Breast epithelium (tissue), 4 donors: ENCODE data around the gene CACNA2D3. TPM values are rescaled to one million over a fixed set of nuclear protein-coding genes. Genes with fewer than 3 reads are reported as not detected.

ENCODE experiments used
- DNase-seq, 2 donors: peaks; one replicate each; pipeline ENCODE4 v3.0.0-alpha.2; 2019; ENCODE audit warnings: low spot score in 2 of 2
- H3K27ac ChIP-seq, 2 donors: fragments of 200-600 bp; sonication (generic) in 1 of 2; one replicate each; pipeline ENCODE4 v1.5.1; 2016 to 2019; ENCODE audit warnings: mild to moderate bottlenecking in 1 of 2
- H3K27me3 ChIP-seq, 2 donors: fragments of 200-600 bp; sonication (generic) in 1 of 2; one replicate each; pipeline versions ENCODE4 v1.5.1 to v1.6.0; 2017 to 2019; ENCODE audit warnings: control low read depth in 1 of 2, mild to moderate bottlenecking in 1 of 2
- H3K36me3 ChIP-seq: fragments of 200-600 bp; one replicate; pipeline ENCODE4 v1.5.1; 2019
- H3K4me1 ChIP-seq, 2 donors: fragments of 200-600 bp; sonication (generic); one replicate each; pipeline ENCODE4 v1.5.1; 2016 to 2019; ENCODE audit warnings: control low read depth in 1 of 2
- H3K4me3 ChIP-seq, 3 donors: fragments of 200-600 bp; sonication (generic); 1 replicate in 2 of 3; 2 replicates in 1 of 3; pipeline ENCODE4 v1.5.1; 2016 to 2019; ENCODE audit warnings: mild to moderate bottlenecking in 3 of 3, moderate library complexity in 2 of 3
- H3K9me3 ChIP-seq, 2 donors: fragments of 200-600 bp; sonication (generic) in 1 of 2; one replicate each; pipeline ENCODE4 v1.5.1; 2016 to 2019; ENCODE audit warnings: control low read depth in 1 of 2
- CTCF ChIP-seq, 3 donors: fragments of 450-650 bp; IDR thresholded peaks; one replicate each; pipeline ENCODE4 v1.5.1; 2016 to 2017; ENCODE audit warnings: antibody characterized with exemption in 3 of 3, mild to moderate bottlenecking in 3 of 3, moderate library complexity in 3 of 3
- POLR2A ChIP-seq: fragments of 450-650 bp; IDR thresholded peaks from one replicate; pipeline ENCODE4 v1.6.1; 2016; ENCODE audit warnings: antibody characterized with exemption, mild to moderate bottlenecking, moderate library complexity
- POLR2AphosphoS5 ChIP-seq, 3 donors: sonication (generic); formaldehyde crosslinking; IDR thresholded peaks; one replicate each; pipeline ENCODE4 v1.6.1; 2017; ENCODE audit warnings: antibody characterized with exemption in 3 of 3
- intact Hi-C: fragments of 100-400 bp; cut with DNase I; formaldehyde crosslinking; loops from one replicate; pipeline ENCODE4 v1.15.1; 2023; ENCODE audit warnings: low total_unique reads
- total RNA-seq, 3 donors: library from RNA; depleted of rRNA; stranded (reverse); fragments of >200 nt; gene quantifications; one replicate each; pipeline ENCODE4 v1.1.0, GENCODE V29; 2016

Gene CACNA2D3
- total RNA-seq, 3 donors from 2014 or later = 0.59 to 3.4 (median 2.3) TPM

DNA sequence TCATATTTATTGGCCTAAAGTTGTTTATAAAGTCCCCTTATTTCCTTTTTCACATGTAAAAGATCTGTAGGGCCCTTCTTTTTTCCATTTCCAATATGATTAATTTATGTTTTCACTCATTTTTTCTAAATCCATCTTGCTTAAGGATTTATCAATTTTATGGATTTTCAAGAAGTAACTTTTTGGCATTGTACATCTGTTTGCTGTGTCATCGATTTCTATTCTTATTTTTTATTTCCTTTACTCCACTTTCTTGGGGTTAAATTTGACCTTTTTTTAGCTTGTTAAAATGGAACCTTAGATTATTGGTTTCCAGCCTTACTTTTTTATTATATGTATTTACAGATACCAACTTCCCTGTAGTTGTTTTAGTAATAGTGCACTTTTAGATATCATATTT, 597.6 kb downstream of the CACNA2D3 start:
- no peak overlapping the region for H3K27ac ChIP-seq
- TF ChIP-seq POLR2AphosphoS5 (IDR thresholded peaks at IDR 0.05) = no peak
- no peak for TF ChIP-seq POLR2A
- H3K4me1 ChIP-seq = no peaks in the 10 kb centered on the region
- no peaks in the 10 kb centered on the region for H3K9me3 ChIP-seq
- H3K36me3 ChIP-seq = no peaks in the 10 kb centered on the region
- intact Hi-C loops = no loop called here
- DNase-seq = no peak
- H3K27me3 ChIP-seq = no peaks in the 10 kb centered on the region
- H3K4me3 ChIP-seq = no peak overlapping the region

- DNase-seq = no peak
- no peaks in the 10 kb centered on the region for H3K36me3 ChIP-seq
- intact Hi-C loops = no loop called here
- H3K4me1 ChIP-seq = no peaks in the 10 kb centered on the region
- H3K27me3 ChIP-seq = no peaks in the 10 kb centered on the region
- H3K4me3 ChIP-seq = no peak overlapping the region
- no peak overlapping the region for H3K27ac ChIP-seq
- H3K9me3 ChIP-seq = no peaks in the 10 kb centered on the region
- TF ChIP-seq CTCF (IDR thresholded peaks at IDR 0.05) (no peak), POLR2AphosphoS5 (IDR thresholded peaks at IDR 0.05) (no peak), POLR2A (no peak)
Measured at GRCh38 chr3:54720604-54721003, 598.3 kb downstream of the CACNA2D3 start.

DNA sequence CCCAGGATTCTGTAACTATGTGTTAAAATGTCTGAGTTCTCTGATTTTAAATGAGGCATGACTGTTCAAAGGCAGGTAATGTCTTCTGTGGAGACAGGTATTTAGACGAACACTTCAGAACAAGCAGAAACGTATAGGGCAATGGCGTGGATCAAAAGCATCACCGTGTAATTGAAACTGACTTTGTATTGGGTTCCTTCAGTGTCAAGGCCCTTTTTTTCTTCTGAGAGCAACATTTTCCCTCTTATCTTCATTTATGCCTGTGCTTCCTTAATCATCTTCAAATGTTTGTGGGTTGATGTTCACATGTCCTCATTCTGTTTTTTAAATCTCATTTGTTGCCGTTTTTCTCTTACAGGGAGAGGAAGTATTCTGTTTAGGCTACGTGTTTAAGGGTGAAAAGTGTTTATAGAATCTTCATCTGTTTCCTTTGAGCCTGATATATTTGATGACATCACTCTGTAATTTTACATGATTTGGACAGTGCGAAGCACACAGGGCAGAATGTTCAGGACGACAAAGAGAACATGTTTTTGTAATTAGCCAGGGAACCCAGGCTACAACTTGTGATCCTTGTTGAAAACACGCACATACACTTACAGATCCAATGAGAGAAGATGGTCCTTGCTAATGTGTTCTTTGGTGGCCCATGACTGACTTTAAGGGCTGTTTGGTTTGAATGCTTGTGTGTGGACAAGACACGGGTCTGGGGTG, 609.5 kb downstream of the CACNA2D3 start:
- H3K27me3 ChIP-seq = no peaks in the 10 kb centered on the region
- H3K4me3 ChIP-seq = no peak overlapping the region
- no peaks in the 10 kb centered on the region for H3K4me1 ChIP-seq
- intact Hi-C loops = no loop called here
- H3K36me3 ChIP-seq = no peaks in the 10 kb centered on the region
- H3K27ac ChIP-seq = no peak overlapping the region
- peaks cover 5 to 16% of the 10 kb centered on the region in 2 donors for H3K9me3 ChIP-seq
- DNase-seq = no peak
- TF ChIP-seq CTCF (IDR thresholded peaks at IDR 0.05) (no peak), POLR2A (no peak), POLR2AphosphoS5 (IDR thresholded peaks at IDR 0.05) (no peak)

DNA sequence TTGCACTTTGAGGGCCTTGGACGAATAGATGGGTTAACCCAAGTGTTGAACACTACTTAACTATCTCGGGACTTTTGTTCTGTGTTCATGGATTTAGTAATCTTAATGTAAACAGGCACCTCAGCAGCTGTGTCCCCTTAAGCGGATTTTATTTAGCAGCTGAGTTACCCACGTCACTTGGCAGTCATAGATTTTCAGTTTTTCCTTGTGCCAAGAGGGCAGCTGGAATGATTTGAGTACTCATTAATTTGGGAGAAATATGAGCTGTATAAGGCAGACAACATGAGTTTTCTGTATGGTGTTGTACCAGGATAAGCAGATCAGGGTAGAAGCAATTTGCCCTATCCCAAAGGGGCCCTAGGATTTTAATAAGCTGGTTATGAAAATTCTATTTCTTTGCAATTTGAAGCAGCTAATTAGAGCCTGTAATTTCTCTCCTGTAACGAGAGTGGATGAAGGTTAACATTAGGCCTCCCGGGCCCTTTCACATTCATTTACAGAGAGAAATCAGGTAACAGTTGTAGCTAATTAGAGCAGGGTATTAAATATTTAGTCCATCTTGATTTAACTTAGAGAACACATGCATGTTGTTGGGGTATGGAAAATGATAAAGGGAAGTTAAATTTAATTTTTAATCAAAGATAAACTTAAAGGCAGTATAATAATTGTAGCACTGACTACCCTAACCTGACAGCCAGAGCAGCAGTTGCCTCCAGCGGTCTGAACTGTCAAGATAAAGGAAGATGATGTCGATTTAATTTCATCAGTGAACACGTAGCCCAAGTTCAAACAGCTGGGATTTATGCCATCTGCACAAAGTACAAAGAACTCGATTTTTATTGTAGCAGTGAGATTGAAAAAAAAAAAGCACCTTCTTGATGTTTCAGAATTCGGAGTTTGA, 611.0 kb downstream of the CACNA2D3 start:
- TF ChIP-seq POLR2AphosphoS5 (IDR thresholded peaks at IDR 0.05) (no peak), CTCF (IDR thresholded peaks at IDR 0.05) (no peak), POLR2A (no peak)
- intact Hi-C loops = no loop called here
- no peaks in the 10 kb centered on the region for H3K4me1 ChIP-seq
- no peak for DNase-seq
- no peak overlapping the region for H3K4me3 ChIP-seq
- H3K9me3 ChIP-seq = peaks cover 0 to 7% of the 10 kb centered on the region in 2 donors
- H3K36me3 ChIP-seq = no peaks in the 10 kb centered on the region
- no peaks in the 10 kb centered on the region for H3K27me3 ChIP-seq
- no peak overlapping the region for H3K27ac ChIP-seq

DNA sequence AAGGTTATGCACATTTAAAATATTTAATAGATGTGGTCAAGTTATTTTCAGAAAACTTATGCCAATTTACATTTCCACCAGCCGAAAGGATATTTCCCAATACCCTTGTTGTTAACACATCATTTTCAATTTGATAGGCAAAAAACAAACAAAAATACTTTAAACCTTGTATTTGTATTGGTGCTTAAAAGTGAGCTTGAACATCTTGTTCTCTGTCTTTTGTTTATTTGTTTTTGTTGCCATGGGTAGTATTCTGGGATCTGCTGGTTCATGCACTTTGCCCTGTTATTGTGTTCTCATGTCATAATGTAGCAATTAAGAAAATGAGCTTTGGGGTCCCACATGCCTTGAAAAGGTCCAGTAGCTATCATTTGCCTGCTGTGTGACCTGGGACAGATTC, 614.1 kb downstream of the CACNA2D3 start:
- no peaks in the 10 kb centered on the region for H3K36me3 ChIP-seq
- no peaks in the 10 kb centered on the region for H3K27me3 ChIP-seq
- no peak overlapping the region for H3K27ac ChIP-seq
- H3K9me3 ChIP-seq = no peaks in the 10 kb centered on the region
- TF ChIP-seq POLR2AphosphoS5 (IDR thresholded peaks at IDR 0.05) (no peak), POLR2A (no peak), CTCF (IDR thresholded peaks at IDR 0.05) (no peak)
- H3K4me3 ChIP-seq = no peak overlapping the region
- DNase-seq = no peak
- intact Hi-C loops = no loop called here
- H3K4me1 ChIP-seq = no peaks in the 10 kb centered on the region
